Keratinocyte (primary cell): ENCODE data around the gene CYP2A6. TPM values are rescaled to one million over a fixed set of nuclear protein-coding genes. Genes with fewer than 3 reads are reported as not detected.
A peak's percentile ranks its signal among the peaks of the same experiment; 100 is the strongest.

Source experiments
- DNase-seq: peaks from one replicate; pipeline ENCODE4 v3.0.0-alpha.2; 2011; ENCODE audit warnings: low read depth, missing footprints, low spot score
- FAIRE-seq: peaks from 2 replicates; lab custom pipeline; 2011; peaks lifted over from hg19 to GRCh38; lab: Jason Lieb, UNC
- H2AFZ ChIP-seq: 2 replicates; pipeline ENCODE4 v1.6.0; 2012; ENCODE audit warnings: low read length, control low read depth, inconsistent platforms; ENCODE audit not compliant: control insufficient read depth
- H3K27ac ChIP-seq: 2 replicates; pipeline ENCODE4 v1.5.1; 2011; ENCODE audit warnings: low read length; ENCODE audit not compliant: control insufficient read depth, insufficient read depth
- H3K27me3 ChIP-seq: 3 replicates; pipeline ENCODE4 v1.6.0; 2011; ENCODE audit warnings: low read length; ENCODE audit not compliant: control insufficient read depth, insufficient read depth; ENCODE audit errors: extremely low read depth
- H3K36me3 ChIP-seq, 2 experiments: 2 replicates in 1 of 2; 3 replicates in 1 of 2; pipeline ENCODE4 v1.5.1; 2011; ENCODE audit warnings: low read length in 2 of 2, mild to moderate bottlenecking in 1 of 2; ENCODE audit not compliant: control insufficient read depth in 2 of 2, insufficient read depth in 2 of 2; ENCODE audit errors: extremely low read depth in 1 of 2
- H3K4me1 ChIP-seq: 3 replicates; pipeline ENCODE4 v1.5.1; 2011; ENCODE audit warnings: low read length; ENCODE audit not compliant: control insufficient read depth, insufficient read depth; ENCODE audit errors: extremely low read depth
- H3K4me2 ChIP-seq: 3 replicates; pipeline ENCODE4 v1.6.0; 2011; ENCODE audit warnings: low read depth, low read length; ENCODE audit not compliant: control insufficient read depth, insufficient read depth; ENCODE audit errors: extremely low read depth
- H3K4me3 ChIP-seq, 3 experiments: fragments of 200-600 bp in 1 of 3; sonication (generic) in 1 of 3; 2 replicates in 2 of 3; 3 replicates in 1 of 3; pipeline ENCODE4 v1.5.1; 2011 to 2016; ENCODE audit warnings: low read length in 3 of 3, mild to moderate bottlenecking in 3 of 3, control low read depth in 2 of 3, inconsistent platforms in 1 of 3, low read depth in 1 of 3, mixed read lengths in 1 of 3, mixed run types in 1 of 3, moderate library complexity in 1 of 3; ENCODE audit not compliant: control insufficient read depth in 2 of 3, insufficient read depth in 2 of 3; ENCODE audit errors: extremely low read depth in 1 of 3
- H3K79me2 ChIP-seq: 2 replicates; pipeline ENCODE4 v1.6.0; 2012; ENCODE audit warnings: low read length; ENCODE audit not compliant: control insufficient read depth, insufficient read depth
- H3K9ac ChIP-seq: 3 replicates; pipeline ENCODE4 v1.6.0; 2011; ENCODE audit warnings: low read length; ENCODE audit not compliant: control insufficient read depth, insufficient read depth; ENCODE audit errors: extremely low read depth
- H3K9me1 ChIP-seq: 3 replicates; pipeline ENCODE4 v1.6.0; 2011; ENCODE audit warnings: low read length; ENCODE audit not compliant: control insufficient read depth, insufficient read depth; ENCODE audit errors: extremely low read depth
- H3K9me3 ChIP-seq: 2 replicates; pipeline ENCODE4 v1.5.1; 2012; ENCODE audit warnings: low read depth, low read length; ENCODE audit not compliant: control insufficient read depth
- H4K20me1 ChIP-seq: 3 replicates; pipeline ENCODE4 v1.6.0; 2011; ENCODE audit warnings: low read length; ENCODE audit not compliant: control insufficient read depth, insufficient read depth; ENCODE audit errors: extremely low read depth
- CTCF ChIP-seq, 3 experiments: IDR thresholded peaks in 1 of 3; conservative IDR thresholded peaks in 1 of 3; optimal IDR thresholded peaks in 1 of 3; 2 replicates in 2 of 3; 3 replicates in 1 of 3; pipeline versions ENCODE3 to v1.5.1; 2011; ENCODE audit warnings: low read length in 3 of 3, mild to moderate bottlenecking in 3 of 3, moderate library complexity in 2 of 3, control low read depth in 1 of 3, inconsistent platforms in 1 of 3; ENCODE audit not compliant: insufficient read depth in 2 of 3; ENCODE audit errors: extremely low read depth in 1 of 3
- EZH2 ChIP-seq: IDR thresholded peaks from one replicate; pipeline ENCODE4 v1.6.1; 2012; ENCODE audit warnings: inconsistent platforms, mild to moderate bottlenecking, low read length, moderate library complexity
- dilution Hi-C: fragments of 300-500 bp; cut with MboI; formaldehyde crosslinking; loops from one replicate; pipeline ENCODE4 v1.7.0; 2020; ENCODE audit warnings: low sequenced_read_pairs; ENCODE audit not compliant: extremely low pct_ligation_motif_present
- polyA plus RNA-seq, 5 experiments: library from polyadenylated mRNA; depleted of rRNA in 3 of 5; stranded (reverse) in 3 of 5; stranded (forward) in 1 of 5; unstranded in 1 of 5; fragments of >200 nt; gene quantifications; 1 replicate in 1 of 5; 2 replicates in 3 of 5; 3 replicates in 1 of 5; pipeline versions ENCODE4 v1.2.1 to v1.2.3, GENCODE V29; 2011 to 2012; ENCODE audit warnings: missing spikeins in 2 of 5, low read depth in 1 of 5, low replicate concordance in 1 of 5

CYP2A6 gene
- polyA plus RNA-seq, 1 donor (not counting 4 experiments of a cell fraction or from before 2014, with no cell fraction given): not detected

- no peak overlapping the region for H2AFZ ChIP-seq
- H3K9ac ChIP-seq: no peak overlapping the region
- TF ChIP-seq CTCF (optimal IDR thresholded peaks at IDR 0.05 in 1 of 3, IDR thresholded peaks at IDR 0.05 in 1 of 3, conservative IDR thresholded peaks at IDR 0.05 in 1 of 3; ENCODE audit: extremely low read depth in 1 of 3, insufficient read depth in 2 of 3, low read length in 3 of 3): no peak
- no peak for TF ChIP-seq EZH2
- H3K9me3 ChIP-seq: no peaks in the 10 kb centered on the region
- H3K4me3 ChIP-seq: no peak overlapping the region
- H3K36me3 ChIP-seq: peaks cover 30 to 31% of the 10 kb centered on the region in 2 experiments
- H3K27ac ChIP-seq: no peak overlapping the region
- FAIRE-seq: no peak
- dilution Hi-C loops: no loop called here
- H3K27me3 ChIP-seq: no peaks in the 10 kb centered on the region
- DNase-seq: no peak
- H4K20me1 ChIP-seq: peaks cover 30% of the 10 kb centered on the region
- peaks cover 39% of the 10 kb centered on the region for H3K79me2 ChIP-seq
- H3K4me2 ChIP-seq: no peak overlapping the region
- no peaks in the 10 kb centered on the region for H3K9me1 ChIP-seq
- H3K4me1 ChIP-seq: peaks cover 44% of the 10 kb centered on the region
These were observed 42.3 kb downstream of the CYP2A6 start for GRCh38 chr19:40808021-40808325.

GRCh38 chr19:40807147-40808020, 42.9 kb downstream of the CYP2A6 start:
- Histone ChIP-seq H3K9me1 (peaks cover 4% of the 10 kb centered on the region), H3K27ac (peak overlapping the region; percentile 37), H3K4me3 (no peak overlapping the region), H3K4me2 (no peak overlapping the region), H3K9me3 (no peaks in the 10 kb centered on the region), H4K20me1 (peaks cover 36% of the 10 kb centered on the region), H3K9ac (no peak overlapping the region), H3K4me1 (peaks cover 47% of the 10 kb centered on the region), H3K79me2 (peaks cover 45% of the 10 kb centered on the region), H2AFZ (no peak overlapping the region), H3K36me3 (peaks cover 33 to 37% of the 10 kb centered on the region in 2 experiments), H3K27me3 (no peaks in the 10 kb centered on the region)
- FAIRE-seq: no peak
- DNase-seq: no peak
- dilution Hi-C loops: no loop called here
- TF ChIP-seq EZH2: no peak
- TF ChIP-seq CTCF (optimal IDR thresholded peaks at IDR 0.05 in 1 of 3, IDR thresholded peaks at IDR 0.05 in 1 of 3, conservative IDR thresholded peaks at IDR 0.05 in 1 of 3; ENCODE audit: extremely low read depth in 1 of 3, insufficient read depth in 2 of 3, low read length in 3 of 3): peak; percentile 31 to 49 (median 47)
